GM10266 (cell line): Measurements from ENCODE around the gene TSPAN9.

Experiments used
- DNase-seq: peaks from one replicate; pipeline ENCODE4 v3.0.0; 2012; ENCODE audit errors: extremely low spot score
- TF ChIP-seq, protein P1 (sequence below): IDR thresholded peaks from 2 replicates; pipeline ENCODE4 v1.5.1; 2012; ENCODE audit warnings: mild to moderate bottlenecking, low read depth; ENCODE audit not compliant: control insufficient read depth, insufficient read depth; ENCODE audit errors: missing control alignments

The TSPAN9 gene

GRCh38 chr12:3040026-3040656 lies 37.0 kb upstream of the TSPAN9 start:
- TF ChIP-seq, protein P1, sequence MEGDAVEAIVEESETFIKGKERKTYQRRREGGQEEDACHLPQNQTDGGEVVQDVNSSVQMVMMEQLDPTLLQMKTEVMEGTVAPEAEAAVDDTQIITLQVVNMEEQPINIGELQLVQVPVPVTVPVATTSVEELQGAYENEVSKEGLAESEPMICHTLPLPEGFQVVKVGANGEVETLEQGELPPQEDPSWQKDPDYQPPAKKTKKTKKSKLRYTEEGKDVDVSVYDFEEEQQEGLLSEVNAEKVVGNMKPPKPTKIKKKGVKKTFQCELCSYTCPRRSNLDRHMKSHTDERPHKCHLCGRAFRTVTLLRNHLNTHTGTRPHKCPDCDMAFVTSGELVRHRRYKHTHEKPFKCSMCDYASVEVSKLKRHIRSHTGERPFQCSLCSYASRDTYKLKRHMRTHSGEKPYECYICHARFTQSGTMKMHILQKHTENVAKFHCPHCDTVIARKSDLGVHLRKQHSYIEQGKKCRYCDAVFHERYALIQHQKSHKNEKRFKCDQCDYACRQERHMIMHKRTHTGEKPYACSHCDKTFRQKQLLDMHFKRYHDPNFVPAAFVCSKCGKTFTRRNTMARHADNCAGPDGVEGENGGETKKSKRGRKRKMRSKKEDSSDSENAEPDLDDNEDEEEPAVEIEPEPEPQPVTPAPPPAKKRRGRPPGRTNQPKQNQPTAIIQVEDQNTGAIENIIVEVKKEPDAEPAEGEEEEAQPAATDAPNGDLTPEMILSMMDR = no peak
- DNase-seq = no peak

DNA sequence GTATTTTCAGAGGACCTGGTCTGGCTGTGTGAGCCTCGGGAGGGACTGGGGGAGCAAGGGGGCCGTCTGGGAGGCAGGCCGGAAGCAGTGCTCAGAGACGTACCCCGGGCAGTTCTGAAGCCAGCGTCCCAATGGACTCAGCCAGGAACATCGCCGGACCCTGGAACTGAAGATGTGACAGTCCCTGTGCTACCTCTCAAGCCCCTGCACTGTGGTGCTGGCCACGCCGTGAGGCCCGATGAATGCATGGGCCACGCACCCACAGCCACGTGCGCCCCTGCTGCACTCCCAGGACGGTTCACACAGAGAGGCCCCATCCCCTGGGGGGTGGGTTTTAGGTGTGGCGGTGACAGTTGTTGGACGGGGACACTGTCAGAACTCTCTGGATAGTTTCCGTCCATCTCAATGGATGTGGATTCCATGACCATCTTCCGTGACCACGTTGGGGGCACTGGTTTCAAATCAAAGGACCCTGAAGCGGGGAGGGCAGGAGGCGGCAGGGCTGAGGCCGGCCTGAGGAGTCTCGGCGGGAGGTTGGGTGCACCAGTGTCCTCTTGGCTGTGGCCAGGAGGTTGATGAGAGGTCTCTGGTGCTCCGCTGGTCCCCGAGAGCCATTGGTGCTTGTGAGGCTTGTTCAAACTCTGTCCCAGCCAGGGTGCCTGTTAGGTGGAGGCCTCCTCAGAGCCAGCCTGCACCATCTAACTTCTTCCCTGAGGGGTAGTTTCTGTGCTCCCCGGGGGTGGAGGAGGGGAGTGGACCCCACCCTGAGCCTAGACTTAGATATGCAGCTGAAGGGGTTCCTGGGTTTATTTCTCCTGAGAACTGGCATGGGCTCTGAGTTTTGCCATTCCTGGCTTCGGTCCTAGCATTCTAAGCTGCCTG lies 36.3 kb upstream of the TSPAN9 start:
- no peak for DNase-seq
- TF ChIP-seq, protein P1 = no peak

- TF ChIP-seq, protein P1 = peak; percentile 81
- peak; percentile 83 for DNase-seq
These were observed 35.5 kb upstream of the TSPAN9 start for GRCh38 chr12:3041558-3042164.

- DNase-seq = no peak
- TF ChIP-seq, protein P1 = no peak
These were observed 34.8 kb upstream of the TSPAN9 start for GRCh38 chr12:3042394-3042793.

GRCh38 chr12:3042826-3043225 lies 34.4 kb upstream of the TSPAN9 start:
- no peak for DNase-seq
- TF ChIP-seq, protein P1 = no peak

- TF ChIP-seq, protein P1 = no peak
- DNase-seq = no peak
These were observed 33.8 kb upstream of the TSPAN9 start for GRCh38 chr12:3043406-3043805.
